DMS114 treated with DMSO at 0.1 percent for 48 hours (cell line): ENCODE results near the gene HENMT1.

Source experiments
- DNase-seq: peaks from one replicate; lab custom pipeline; 2025; ENCODE audit not compliant: unreplicated experiment; lab: John Stamatoyannopoulos, UW

Gene HENMT1

DNA sequence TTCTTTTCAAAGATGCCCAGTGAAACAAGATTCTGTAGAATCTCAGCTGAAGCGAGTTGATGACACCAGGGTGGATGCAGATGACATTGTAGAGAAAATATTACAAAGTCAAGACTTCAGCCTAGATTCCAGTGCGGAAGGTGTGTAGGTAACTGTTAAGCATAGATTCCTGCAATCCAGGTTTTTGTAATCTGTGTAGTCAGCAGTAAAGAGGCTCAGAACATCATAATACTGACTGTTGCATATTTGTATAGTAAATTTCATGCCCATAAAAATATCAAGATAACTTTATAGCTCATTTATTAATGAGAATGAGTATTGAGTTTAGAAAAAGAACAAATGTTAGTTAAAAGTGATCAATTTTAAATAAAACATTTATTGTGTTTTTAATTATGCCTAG is 32.2 kb downstream of the HENMT1 start:
- no peak for DNase-seq

DNA sequence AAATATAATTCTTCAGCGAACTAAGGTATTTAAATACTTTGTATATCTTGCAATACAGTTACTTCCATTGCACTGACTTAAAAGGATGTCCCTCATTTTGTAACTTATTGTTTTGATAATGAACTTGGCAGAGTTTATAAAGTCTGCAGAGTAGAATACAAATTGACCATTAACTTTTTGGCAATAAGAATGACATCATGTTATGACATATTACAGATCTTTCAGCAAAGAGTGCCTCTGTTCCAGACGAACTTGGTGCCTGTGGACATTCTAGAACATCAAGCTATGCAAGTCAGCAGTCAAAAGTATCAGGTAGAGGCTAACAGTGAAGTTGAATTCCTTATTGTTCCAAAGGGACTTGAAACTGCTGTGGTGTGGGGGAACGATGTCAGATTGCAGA is 32.9 kb downstream of the HENMT1 start:
- DNase-seq: no peak

DNA sequence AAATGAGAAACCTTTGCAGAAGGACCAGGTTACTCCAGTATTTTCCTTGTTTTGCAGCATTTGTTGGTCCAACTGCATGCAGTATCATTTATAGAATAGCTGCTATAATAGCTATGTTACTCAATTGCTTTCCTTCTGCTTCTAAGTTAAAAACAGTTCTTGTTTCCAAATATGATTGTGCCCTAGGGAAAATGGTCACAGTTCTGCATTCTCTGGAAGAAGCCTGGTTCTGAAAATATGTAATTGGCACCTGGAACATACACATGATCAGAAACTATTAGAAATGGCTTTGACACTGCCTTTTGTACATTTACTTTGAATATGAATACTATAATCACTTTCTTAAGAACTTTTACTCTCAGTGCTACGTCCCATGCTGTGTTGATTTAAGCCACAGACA is 33.6 kb downstream of the HENMT1 start:
- DNase-seq: no peak

DNA sequence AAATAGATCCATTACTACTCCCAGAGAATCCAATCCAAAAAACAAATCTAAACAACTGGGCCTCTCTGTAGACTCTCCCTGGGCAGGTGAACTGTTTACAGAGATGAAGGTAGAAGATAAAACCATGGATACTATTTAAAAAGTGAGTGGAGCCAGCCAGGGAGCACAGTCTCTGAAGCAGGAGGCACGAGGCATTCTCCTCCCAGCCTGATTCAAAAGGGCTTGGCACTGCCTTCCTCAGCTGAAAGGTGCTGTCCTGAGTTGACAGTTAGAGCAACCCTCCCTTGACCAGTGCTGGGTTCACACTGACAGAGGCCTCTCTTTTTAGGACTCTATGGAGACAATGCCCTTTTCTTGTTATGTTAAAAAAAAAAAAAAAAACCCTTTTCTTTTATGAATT is 36.8 kb downstream of the HENMT1 start:
- no peak for DNase-seq

DNA sequence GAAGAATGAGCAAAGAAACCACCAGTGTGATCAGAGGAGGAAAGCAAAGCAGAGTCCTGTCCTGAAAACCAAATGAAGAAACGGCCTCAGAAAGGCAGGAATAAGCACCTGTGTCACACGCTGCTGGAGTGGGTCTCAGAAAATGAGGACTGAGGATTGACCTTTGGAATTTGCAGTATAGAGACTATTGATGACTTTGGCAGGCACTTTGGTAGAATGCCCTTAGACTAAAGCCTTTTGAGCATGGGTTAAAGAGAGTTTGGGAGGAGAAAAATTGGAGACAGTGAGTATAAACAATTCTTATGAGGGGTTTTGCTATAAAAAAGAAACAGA is 43.2 kb downstream of the HENMT1 start:
- no peak for DNase-seq

DNA sequence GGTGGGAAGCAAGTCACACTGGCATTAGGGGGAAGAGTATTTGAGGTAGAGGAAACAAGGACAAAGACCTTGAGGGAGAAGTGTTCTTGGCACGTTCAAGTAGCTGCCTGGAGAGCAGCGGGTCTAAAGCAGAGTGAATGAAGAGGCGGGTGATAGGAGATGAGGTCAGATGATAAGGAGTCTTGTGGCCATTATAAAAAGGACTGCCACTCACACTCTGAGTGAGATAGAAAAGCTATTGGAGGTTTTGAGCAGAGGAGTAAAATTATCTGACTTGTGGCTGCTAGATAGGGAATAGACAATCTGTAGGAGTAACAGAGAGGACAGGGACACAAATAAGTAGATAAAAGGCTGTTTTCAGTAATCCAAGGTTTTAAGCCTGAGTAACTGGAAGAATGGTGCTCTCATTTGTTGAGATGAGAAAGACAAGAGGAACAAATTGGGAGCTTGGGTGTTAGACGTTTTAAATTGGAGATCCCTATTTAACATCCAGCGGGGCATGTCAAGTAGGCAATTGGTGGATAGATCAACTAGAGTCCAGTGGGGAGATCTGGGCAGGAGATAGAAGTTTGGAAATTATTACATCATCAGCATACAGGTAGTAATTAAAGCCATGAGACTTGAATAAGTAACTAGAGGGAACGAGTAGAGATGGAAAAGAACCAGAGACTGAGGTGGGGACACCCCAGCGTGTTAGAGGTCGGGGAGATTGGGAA is 43.7 kb downstream of the HENMT1 start:
- no peak for DNase-seq

DNA sequence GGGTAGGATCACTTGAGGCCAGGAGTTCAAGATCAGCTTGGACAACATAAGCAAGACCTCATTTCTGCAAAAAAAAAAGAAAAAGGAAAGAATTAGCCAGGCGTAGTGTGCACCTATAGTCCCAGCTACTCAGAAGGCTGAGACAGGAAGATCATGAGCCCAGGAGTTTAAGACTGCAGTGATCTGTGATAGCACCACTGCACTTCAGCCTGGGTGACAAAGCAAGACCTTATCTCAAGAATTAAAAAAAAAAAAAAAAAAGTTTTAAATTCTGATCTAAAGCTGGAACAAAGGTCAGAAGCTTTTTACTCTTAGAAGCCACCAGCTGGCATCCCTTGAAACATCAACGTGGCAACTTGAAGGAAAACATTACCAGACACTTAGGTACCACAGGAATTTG is 45.3 kb downstream of the HENMT1 start:
- no peak for DNase-seq

DNA sequence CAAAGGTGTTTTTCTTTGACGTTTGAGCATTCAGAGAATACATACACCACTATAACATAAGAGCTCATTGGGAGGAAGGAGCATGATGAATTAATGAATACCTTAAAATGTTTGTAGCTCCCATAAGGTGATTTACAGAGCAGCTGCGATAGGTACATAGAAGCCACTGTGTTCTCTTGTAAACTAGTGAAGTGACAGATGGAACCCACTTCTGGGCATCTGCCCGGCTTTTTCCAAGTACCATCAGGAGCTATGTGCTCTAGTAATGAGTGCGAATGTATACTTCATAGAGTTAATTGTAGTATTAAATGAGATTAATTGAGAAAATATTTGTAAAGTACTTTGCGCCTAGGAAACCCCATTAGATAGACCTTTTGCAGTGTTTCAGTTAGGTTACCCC is 48.4 kb downstream of the HENMT1 start:
- DNase-seq: no peak

DNA sequence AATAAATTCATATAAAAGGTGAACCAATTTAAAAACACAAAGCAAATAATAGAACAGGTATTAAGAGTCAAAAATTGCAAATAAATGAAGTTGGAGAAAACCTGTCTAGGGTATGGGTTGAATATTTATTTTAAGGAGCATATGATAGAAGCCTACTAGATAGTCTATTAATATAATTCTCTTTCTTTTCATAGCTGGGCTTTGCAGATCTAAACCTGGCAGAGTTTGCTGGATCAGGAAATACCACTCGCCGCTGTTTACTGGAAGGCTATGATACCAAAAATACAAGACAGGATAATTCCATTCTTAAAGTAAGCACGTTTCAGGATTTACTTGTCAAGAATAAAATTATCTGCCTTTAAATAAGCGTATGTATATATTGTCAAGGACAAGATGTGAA is 48.9 kb downstream of the HENMT1 start:
- DNase-seq: no peak

DNA sequence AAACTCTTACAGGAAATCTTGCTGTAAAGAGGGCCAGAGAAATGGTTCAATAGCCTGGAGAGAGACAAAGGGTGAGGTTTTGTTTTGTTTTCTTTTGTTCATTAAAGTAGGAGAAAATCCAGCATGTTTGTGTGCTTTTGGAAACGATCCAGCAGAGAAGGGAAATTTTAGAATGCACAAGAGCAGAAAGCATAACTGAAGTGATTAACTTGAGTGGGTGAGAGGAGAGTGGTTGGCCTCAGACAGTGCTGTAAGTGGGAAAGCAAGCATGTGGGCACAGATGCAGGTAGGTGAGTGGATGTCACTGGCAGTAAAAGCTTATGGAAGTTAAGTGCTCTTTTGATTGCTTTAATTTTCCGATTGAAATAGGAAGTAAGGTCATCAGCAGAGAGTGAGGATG is 50.8 kb downstream of the HENMT1 start:
- DNase-seq: no peak

DNA sequence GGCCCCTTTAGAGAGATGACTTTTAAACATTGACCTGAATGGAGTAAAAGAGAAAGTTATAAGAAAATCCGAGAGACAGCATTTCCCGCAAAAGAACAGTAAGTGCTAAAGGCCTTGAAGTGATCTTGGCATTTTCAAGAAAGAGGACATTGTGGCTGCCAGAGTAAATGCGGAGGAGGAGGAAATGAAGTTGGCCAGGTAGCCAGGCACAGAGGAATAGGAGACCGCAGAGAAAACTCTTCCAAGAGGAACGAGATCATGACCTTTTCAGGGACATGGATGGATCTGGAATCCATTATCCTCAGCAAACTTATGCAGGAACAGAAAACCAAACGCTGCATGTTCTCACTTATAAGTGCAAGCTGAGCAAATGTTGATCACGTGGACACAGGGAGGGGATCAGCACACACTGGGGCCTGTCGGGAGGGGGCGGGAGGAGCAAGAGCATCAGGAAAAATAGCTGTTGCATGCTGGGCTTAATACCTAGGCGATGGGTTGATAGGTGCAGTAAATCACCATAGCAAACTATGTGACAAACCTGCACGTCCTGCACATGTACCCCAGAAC is 51.3 kb downstream of the HENMT1 start:
- no peak for DNase-seq

DNA sequence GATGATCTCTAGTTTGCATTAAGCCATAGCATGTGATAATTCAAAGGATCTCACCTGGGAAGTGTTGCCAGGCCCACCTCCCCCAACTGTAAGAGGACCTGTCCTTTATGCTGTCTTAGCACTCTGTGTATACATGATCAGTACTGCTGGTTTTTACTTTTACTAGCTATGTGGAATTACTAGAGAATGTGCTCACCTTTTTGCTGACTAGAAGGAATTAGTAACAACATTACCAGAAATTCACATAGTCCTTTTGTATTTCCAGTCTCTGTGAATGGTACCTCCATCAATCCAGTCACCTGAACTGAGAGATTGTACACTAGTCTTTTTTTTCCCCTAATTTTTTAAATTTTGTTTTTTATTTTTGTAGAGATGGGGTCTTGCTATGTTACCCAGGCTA is 54.4 kb downstream of the HENMT1 start:
- DNase-seq: no peak

DNA sequence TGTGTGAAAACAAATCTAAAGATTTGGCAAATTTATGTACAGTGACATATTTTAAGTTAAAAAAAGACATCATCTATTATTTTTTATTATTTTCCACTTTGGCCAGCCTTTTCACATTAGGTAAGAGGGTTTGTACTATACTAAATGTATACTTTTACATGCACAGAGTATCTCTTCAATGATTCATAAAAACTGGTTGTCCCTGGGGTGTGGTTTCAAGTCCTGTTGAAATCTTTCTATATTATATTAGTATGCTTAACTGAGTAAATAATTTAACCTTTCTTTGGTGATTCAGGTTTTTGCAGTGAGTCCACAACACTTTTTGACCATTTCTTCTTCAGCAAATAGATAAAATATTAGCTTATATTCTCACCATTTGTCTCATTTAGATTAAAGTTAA is 55.3 kb downstream of the HENMT1 start:
- no peak for DNase-seq

DNA sequence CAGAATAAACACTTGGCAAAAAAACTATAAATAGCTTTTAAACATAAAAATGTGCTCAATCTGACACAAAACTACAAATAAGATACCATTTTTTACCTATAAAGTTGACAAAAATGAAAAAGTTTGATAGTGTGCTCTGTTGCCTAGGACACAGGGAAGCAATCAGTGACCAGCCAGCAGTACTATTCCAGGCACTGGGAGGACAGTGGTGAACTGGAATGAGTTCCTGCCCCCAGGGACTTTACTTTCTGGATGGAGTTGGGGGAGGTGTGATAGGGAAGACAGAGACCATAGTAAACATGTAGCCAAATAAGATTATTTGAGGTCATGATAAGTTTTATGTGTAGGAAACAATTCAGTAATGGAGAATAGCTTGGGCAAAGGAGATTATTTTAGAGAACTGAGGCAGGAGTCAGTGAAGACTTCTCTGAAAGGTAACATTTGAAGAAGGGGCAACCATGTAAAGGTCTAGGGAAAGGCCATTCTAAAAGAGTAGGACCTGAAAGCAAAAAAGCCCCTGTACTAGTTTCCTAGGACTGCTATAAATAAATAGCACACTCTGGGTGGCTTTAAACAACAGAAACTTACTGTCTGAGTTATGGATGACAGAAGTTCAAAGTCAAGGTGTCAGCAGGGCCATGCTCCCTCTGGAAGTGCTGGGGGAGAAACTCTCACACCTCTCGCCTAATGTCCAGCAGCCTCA is 59.0 kb downstream of the HENMT1 start:
- no peak for DNase-seq

DNA sequence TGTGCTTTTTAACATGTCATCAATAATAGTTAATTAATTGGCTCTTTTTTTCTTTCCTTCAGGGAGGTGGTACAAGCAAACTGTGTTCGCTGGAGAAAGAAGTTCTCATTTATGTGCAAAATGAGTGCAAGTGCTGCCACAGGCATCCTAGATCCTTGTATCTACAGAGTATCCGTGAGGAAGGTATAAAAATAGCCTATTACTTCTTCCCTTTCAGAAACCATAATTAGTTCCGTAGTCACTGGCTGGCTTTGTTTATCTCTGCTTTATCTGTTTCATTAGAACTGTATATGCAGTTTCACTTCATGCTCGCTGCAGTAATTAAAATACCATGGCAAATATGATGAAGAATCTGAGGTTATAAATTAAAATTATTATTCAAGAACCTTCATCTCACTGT is 60.4 kb downstream of the HENMT1 start:
- DNase-seq: no peak

DNA sequence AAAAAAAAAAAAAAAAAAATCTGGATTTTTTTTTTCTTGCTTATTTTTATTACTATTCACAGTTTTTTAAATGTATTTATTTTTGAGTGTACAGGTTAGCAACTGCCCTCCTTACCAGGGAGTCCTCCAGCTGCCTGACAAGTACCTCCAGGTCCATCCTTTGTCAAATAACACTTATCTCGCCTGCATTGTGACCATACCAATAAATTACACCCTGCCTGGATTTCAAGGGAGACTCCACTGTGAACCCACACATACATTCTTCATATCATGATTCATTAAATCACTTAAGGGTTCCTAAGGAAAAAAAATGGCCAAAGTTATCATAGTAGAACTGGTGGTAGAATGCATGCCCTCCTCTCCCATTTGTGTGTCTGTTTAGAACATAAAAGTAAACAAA is 62.6 kb downstream of the HENMT1 start:
- DNase-seq: no peak
